ENCODE measurements around the gene HYAL3. TPM values are rescaled to one million over a fixed set of nuclear protein-coding genes. Genes with fewer than 3 reads are reported as not detected.
"Not testable (repeated sequence)": the region's sequence is repeated elsewhere in the genome, so short reads cannot be mapped to it uniquely, and the experiment has no call there.

HYAL3 gene
- total RNA-seq, 4 donors from 2014 or later: 1.9 to 3.9 (median 3.3) TPM; not detected in 1

DNA sequence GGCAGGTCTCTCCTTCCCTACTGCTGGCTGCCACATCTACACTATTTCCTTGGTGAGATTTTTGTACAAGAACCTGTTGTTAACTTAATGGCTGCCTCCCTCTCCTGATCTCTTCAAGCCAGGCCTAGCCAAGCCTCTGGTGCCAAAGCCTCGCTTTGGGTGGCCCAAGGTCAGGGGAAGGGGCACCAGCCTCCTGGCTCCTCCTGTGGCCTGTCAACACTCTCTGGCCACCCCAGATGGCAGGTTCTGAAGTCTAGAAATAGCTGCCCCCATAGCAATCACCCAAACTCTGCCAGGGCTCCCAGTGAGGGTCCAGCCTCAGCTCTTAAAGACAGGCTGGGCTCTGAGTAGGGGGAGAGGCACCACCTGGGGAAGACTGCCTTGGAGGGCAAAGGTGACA, 11.9 kb downstream of the HYAL3 start:
- Histone ChIP-seq H3K27me3 (no peaks in the 10 kb centered on the region), H3K36me3 (no peaks in the 10 kb centered on the region), H3K27ac (no peak overlapping the region), H3K9me3 (no peaks in the 10 kb centered on the region), H3K4me1 (peaks cover 0 to 9% of the 10 kb centered on the region in 2 donors), H3K4me3 (no peak overlapping the region)
- intact Hi-C loops (cut with DNase I; ENCODE audit: low total_unique reads): no loop called here
- no peak for DNase-seq
- TF ChIP-seq, protein P1, sequence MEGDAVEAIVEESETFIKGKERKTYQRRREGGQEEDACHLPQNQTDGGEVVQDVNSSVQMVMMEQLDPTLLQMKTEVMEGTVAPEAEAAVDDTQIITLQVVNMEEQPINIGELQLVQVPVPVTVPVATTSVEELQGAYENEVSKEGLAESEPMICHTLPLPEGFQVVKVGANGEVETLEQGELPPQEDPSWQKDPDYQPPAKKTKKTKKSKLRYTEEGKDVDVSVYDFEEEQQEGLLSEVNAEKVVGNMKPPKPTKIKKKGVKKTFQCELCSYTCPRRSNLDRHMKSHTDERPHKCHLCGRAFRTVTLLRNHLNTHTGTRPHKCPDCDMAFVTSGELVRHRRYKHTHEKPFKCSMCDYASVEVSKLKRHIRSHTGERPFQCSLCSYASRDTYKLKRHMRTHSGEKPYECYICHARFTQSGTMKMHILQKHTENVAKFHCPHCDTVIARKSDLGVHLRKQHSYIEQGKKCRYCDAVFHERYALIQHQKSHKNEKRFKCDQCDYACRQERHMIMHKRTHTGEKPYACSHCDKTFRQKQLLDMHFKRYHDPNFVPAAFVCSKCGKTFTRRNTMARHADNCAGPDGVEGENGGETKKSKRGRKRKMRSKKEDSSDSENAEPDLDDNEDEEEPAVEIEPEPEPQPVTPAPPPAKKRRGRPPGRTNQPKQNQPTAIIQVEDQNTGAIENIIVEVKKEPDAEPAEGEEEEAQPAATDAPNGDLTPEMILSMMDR (IDR thresholded peaks at IDR 0.05): no peak
- TF ChIP-seq POLR2A (IDR thresholded peaks at IDR 0.05): no peak

DNA sequence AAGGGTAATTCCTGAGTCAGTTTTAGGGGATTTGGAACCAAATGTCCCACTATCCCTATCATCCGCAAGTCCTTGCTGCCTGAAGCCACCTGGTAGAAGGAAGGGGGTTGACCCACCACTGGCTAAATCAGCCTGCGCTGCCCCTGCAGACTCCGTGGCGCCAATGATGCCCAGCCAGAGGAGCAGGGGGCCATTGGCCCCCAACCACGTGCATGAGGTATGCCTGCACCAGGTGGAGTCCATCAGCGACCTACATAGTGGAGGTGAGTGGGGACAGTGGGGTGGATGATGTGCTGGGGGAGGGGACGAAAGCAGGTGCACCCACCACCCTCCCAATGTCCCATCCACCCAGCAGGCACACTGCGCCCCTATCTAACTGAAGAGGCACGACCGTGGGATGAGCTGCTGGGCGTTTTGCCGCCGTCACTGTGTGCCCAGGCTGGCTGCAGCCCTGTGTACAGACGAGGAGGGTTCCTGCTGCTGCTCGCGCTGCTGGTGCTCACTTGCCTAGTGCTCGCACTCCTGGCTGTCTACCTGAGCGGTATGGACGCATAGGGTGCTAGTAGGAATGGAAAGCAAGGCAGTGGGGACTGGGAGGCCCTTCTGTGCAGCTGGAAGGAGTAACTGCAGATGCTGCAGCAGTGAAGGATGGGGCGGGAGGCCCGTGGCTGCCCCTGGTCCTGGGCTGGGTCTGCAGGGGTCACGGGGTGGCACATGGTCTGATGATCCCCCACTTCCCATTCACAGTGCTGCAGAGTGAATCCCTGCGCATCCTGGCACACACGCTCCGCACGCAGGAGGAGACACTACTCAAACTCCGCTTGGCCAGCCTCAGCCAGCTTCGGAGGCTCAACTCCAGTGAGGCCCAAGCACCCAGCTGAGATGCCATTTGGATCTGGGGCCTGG, 12.6 kb downstream of the HYAL3 start:
- peaks cover 0 to 7% of the 10 kb centered on the region in 2 donors for H3K4me1 ChIP-seq
- intact Hi-C loops (cut with DNase I; ENCODE audit: low total_unique reads): no loop called here
- TF ChIP-seq POLR2A (IDR thresholded peaks at IDR 0.05): no peak
- TF ChIP-seq, protein P1 (IDR thresholded peaks at IDR 0.05): no peak
- no peak for DNase-seq
- no peak overlapping the region for H3K4me3 ChIP-seq
- no peaks in the 10 kb centered on the region for H3K27me3 ChIP-seq
- no peak overlapping the region for H3K27ac ChIP-seq
- no peaks in the 10 kb centered on the region for H3K9me3 ChIP-seq
- H3K36me3 ChIP-seq: no peaks in the 10 kb centered on the region

DNA sequence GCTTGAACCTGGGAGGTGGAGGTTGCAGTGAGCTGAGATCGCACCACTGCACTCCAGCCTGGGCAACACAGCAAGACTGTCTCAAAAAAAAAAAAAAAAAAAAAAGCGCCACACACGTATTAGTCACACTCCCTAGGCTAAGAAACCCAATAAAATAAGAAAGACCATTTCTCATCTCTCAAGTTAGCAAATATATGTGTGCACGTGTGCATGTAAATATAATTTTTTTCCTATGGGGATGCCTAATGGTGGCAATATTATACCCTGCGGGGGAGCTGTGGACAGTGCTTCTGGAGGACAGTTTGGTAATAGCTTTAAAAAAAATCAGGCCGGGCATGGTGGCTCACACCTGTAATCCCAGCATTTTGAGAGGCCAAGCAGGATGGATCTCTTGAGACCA, 15.1 kb downstream of the HYAL3 start:
- intact Hi-C loops (cut with DNase I; ENCODE audit: low total_unique reads); H3K36me3 ChIP-seq; H3K27ac ChIP-seq; H3K9me3 ChIP-seq; DNase-seq; H3K4me3 ChIP-seq; H3K27me3 ChIP-seq; H3K4me1 ChIP-seq: not testable (repeated sequence)

DNA sequence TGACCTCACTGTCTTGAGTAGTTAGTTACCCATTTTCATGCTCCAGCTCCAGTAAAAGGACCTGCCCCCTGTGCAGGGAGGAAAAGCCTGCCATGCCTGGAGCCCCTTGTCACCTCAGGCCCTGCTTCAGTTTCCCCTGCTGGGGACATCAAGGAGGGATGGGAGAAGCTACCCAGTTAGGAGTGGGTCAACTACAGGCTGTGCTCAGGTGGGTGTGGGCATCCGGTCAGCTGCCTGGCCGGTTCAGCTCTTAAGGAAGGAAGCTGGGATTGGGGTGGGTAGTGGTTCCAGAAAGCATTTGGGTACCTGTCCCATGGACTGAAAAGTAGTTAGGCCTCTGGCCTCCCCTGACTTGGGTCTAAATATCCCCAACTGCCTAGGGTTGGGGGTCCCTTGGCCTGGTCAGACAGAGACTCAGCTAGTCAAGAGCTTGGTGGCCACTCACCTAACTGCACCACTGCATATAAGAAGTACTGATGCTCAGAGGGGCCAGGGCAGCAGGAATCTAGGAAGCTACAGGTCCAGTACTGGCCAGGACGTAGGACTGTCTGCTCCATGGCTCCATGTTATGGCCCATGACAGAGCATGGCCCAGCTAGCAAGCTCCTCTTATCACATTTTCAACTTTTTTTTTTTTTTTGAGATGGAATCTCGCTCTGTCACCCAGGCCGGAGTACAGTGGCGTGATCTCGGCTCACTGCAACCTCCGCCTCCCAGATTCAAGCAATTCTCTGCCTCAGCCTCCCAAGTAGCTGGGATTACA, 19.8 kb downstream of the HYAL3 start:
- DNase-seq: no peak
- no peaks in the 10 kb centered on the region for H3K36me3 ChIP-seq
- intact Hi-C loops (cut with DNase I; ENCODE audit: low total_unique reads): loop anchor here (5.0 kb wide), 1 partner anchor 87 kb away; the partner anchor contains the start of gene GNAT1
- peaks cover 0 to 6% of the 10 kb centered on the region in 2 donors for H3K4me1 ChIP-seq
- peak overlapping the region; percentile 16 to 33 for H3K27ac ChIP-seq
- H3K27me3 ChIP-seq: no peaks in the 10 kb centered on the region
- H3K4me3 ChIP-seq: no peak overlapping the region
- no peak for TF ChIP-seq POLR2A (IDR thresholded peaks at IDR 0.05)
- TF ChIP-seq, protein P1 (IDR thresholded peaks at IDR 0.05): no peak
- H3K9me3 ChIP-seq: no peaks in the 10 kb centered on the region

DNA sequence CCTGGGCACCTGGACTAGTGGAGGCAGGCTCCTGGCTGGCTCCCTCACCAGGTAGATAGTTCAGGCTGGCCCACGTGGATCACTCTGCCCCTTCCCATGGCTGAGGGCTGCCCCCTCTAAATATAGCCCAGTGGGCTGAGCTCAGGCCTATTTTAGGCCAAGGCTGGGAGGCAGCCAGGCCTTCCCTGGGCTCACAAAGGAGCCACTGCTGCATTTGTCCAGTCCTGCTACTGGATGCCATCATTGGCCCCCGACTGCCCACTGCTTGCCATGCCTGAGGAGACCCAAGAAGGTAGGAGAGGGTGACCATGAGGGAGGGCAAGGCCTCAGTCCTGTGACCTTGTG, 20.4 kb downstream of the HYAL3 start, which contains the start of gene LSMEM2:
Gene LSMEM2, plus strand, starts transcription at position 208 of the 345 bp plus-strand sequence. Its CDS starts 27 bp downstream, at position 235.
- Histone ChIP-seq H3K9me3 (no peaks in the 10 kb centered on the region), H3K27ac (peak within 1 kb of the TSS; percentile 16 to 33), H3K36me3 (no peaks in the 10 kb centered on the region), H3K4me1 (peaks cover 0 to 6% of the 10 kb centered on the region in 2 donors), H3K4me3 (no peak within 1 kb of the TSS), H3K27me3 (no peaks in the 10 kb centered on the region)
- DNase-seq: peak in 1 of 2 donors; percentile 18
- TF ChIP-seq, protein P1 (IDR thresholded peaks at IDR 0.05): no peak
- TF ChIP-seq POLR2A (IDR thresholded peaks at IDR 0.05): no peak
- intact Hi-C loops (cut with DNase I; ENCODE audit: low total_unique reads): loop anchor here (5.0 kb wide), 1 partner anchor 87 kb away; the partner anchor contains the start of gene GNAT1
